OCI-LY1 (cell line): ENCODE measurements around the gene CSNK2A2.

Experiments
- H2AFZ ChIP-seq: fragments of 200-600 bp; sonication (generic), shearing (Covaris generic); 2 replicates; pipeline ENCODE4 v1.6.0; 2014; ENCODE audit warnings: antibody characterized with exemption, mild to moderate bottlenecking, low read length
- H3F3A ChIP-seq: fragments of 200-600 bp; sonication (generic), shearing (Covaris generic); 2 replicates; pipeline ENCODE4 v1.6.0; 2014; ENCODE audit warnings: mild to moderate bottlenecking, antibody characterized with exemption, low read length, moderate library complexity; ENCODE audit not compliant: insufficient read depth
- H3K27ac ChIP-seq: fragments of 200-600 bp; sonication (generic); 2 replicates; pipeline ENCODE4 v1.5.1; 2014; ENCODE audit warnings: low read length, mixed run types, mild to moderate bottlenecking, low read depth; ENCODE audit not compliant: poor library complexity, severe bottlenecking
- H3K27me3 ChIP-seq: fragments of 200-600 bp; sonication (generic); 2 replicates; pipeline ENCODE4 v1.6.0; 2014; ENCODE audit warnings: antibody characterized with exemption, mild to moderate bottlenecking, low read length, moderate library complexity; ENCODE audit not compliant: insufficient read depth
- H3K36me3 ChIP-seq: fragments of 200-600 bp; sonication (generic); 2 replicates; pipeline ENCODE4 v1.6.1; 2014; ENCODE audit warnings: mild to moderate bottlenecking, antibody characterized with exemption, low read length, moderate library complexity, mixed read lengths; ENCODE audit not compliant: insufficient read depth
- H3K4me1 ChIP-seq: fragments of 200-600 bp; sonication (generic); 2 replicates; pipeline ENCODE4 v1.5.1; 2014; ENCODE audit warnings: mild to moderate bottlenecking, low read length, moderate library complexity; ENCODE audit not compliant: insufficient read depth, severe bottlenecking
- H3K4me2 ChIP-seq: fragments of 200-600 bp; sonication (generic), shearing (Covaris generic); 2 replicates; pipeline ENCODE4 v1.6.1; 2014; ENCODE audit warnings: low read length
- H3K4me3 ChIP-seq: fragments of 200-600 bp; sonication (generic); 2 replicates; pipeline ENCODE4 v1.5.1; 2014; ENCODE audit warnings: low read length, low read depth, mild to moderate bottlenecking, mixed read lengths; ENCODE audit not compliant: poor library complexity, severe bottlenecking
- H3K79me2 ChIP-seq: fragments of 200-600 bp; shearing (Covaris generic); 2 replicates; pipeline ENCODE4 v1.6.1; 2016; ENCODE audit warnings: mixed run types, low read length, mixed read lengths; ENCODE audit not compliant: insufficient read depth
- H3K9ac ChIP-seq: fragments of 200-600 bp; sonication (generic), shearing (Covaris generic); 2 replicates; pipeline ENCODE4 v1.6.1; 2014; ENCODE audit warnings: mild to moderate bottlenecking, low read length, mixed read lengths
- H3K9me2 ChIP-seq: fragments of 200-600 bp; sonication (generic), shearing (Covaris generic); 2 replicates; pipeline ENCODE4 v1.6.1; 2014; ENCODE audit warnings: low read depth, mild to moderate bottlenecking, low read length, mixed read lengths
- H3K9me3 ChIP-seq: fragments of 200-600 bp; shearing (Covaris generic); 2 replicates; pipeline ENCODE4 v1.6.1; 2014; ENCODE audit warnings: low read length, mixed read lengths
- H4K20me1 ChIP-seq: fragments of 200-600 bp; sonication (generic), shearing (Covaris generic); 2 replicates; pipeline ENCODE4 v1.6.0; 2016; ENCODE audit warnings: mild to moderate bottlenecking, low read length; ENCODE audit not compliant: insufficient read depth
- CTCF ChIP-seq: fragments of 200-600 bp; sonication (generic), shearing (Covaris generic); IDR thresholded peaks from 2 replicates; pipeline ENCODE4 v1.5.1; 2017; ENCODE audit warnings: mild to moderate bottlenecking, antibody characterized with exemption, low read length, moderate library complexity, mixed read lengths
- EZH2 ChIP-seq: fragments of 200-600 bp; sonication (generic), shearing (Covaris generic); IDR thresholded peaks from 2 replicates; pipeline ENCODE4 v1.8.0; 2017; ENCODE audit warnings: borderline replicate concordance, mixed run types, mild to moderate bottlenecking, antibody characterized with exemption, low read length, moderate library complexity, mixed read lengths

The CSNK2A2 gene

GRCh38 chr16:58170223-58170622 lies 27.7 kb downstream of the CSNK2A2 start:
- Histone ChIP-seq H3K9ac (no peak overlapping the region), H3K27me3 (no peaks in the 10 kb centered on the region), H3K36me3 (peaks cover 89% of the 10 kb centered on the region), H3K79me2 (no peaks in the 10 kb centered on the region), H3K9me3 (no peaks in the 10 kb centered on the region), H2AFZ (no peak overlapping the region), H3K9me2 (no peaks in the 10 kb centered on the region), H3K27ac (no peak overlapping the region), H3F3A (no peaks in the 10 kb centered on the region), H3K4me1 (no peaks in the 10 kb centered on the region), H3K4me3 (no peak overlapping the region), H4K20me1 (no peaks in the 10 kb centered on the region), H3K4me2 (no peak overlapping the region)
- TF ChIP-seq CTCF (no peak), EZH2 (no peak)

- Histone ChIP-seq H3F3A (no peaks in the 10 kb centered on the region), H3K27ac (no peak overlapping the region), H2AFZ (no peak overlapping the region), H3K4me2 (no peak overlapping the region), H3K9me3 (no peaks in the 10 kb centered on the region), H3K4me3 (no peak overlapping the region), H3K27me3 (no peaks in the 10 kb centered on the region), H3K79me2 (no peaks in the 10 kb centered on the region), H3K9ac (no peak overlapping the region), H3K36me3 (peaks cover 60% of the 10 kb centered on the region), H3K4me1 (no peaks in the 10 kb centered on the region), H3K9me2 (no peaks in the 10 kb centered on the region), H4K20me1 (no peaks in the 10 kb centered on the region)
- TF ChIP-seq CTCF: no peak
- no peak for TF ChIP-seq EZH2
Measured at GRCh38 chr16:58160855-58161254, 37.1 kb downstream of the CSNK2A2 start.

DNA sequence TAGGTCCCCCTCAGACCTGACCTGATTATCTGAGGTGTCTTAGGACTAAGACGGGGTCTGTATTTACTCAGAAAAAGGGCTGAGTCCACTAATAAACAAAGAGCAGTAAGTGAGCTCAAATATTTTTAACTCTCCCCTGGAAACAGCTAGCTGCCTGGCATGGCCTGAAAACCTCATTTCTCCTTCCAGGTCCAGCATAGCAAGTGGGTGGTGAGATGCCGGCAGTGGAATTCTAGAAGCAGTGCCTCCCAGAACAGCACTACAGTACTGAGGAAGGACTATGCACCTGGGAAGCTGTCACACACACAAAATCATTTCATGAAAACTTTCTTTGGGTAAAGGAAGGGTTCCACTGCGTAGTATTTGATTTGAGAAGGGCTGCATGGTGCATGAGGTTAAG lies 39.2 kb downstream of the CSNK2A2 start:
- no peak overlapping the region for H3K4me2 ChIP-seq
- H3K9me2 ChIP-seq: no peaks in the 10 kb centered on the region
- no peaks in the 10 kb centered on the region for H3K4me1 ChIP-seq
- no peaks in the 10 kb centered on the region for H3F3A ChIP-seq
- no peaks in the 10 kb centered on the region for H3K79me2 ChIP-seq
- H3K27ac ChIP-seq: no peak overlapping the region
- H3K4me3 ChIP-seq: no peak overlapping the region
- no peaks in the 10 kb centered on the region for H3K9me3 ChIP-seq
- H3K9ac ChIP-seq: no peak overlapping the region
- H3K27me3 ChIP-seq: no peaks in the 10 kb centered on the region
- H2AFZ ChIP-seq: no peak overlapping the region
- peaks cover 38% of the 10 kb centered on the region for H3K36me3 ChIP-seq
- no peaks in the 10 kb centered on the region for H4K20me1 ChIP-seq
- no peak for TF ChIP-seq EZH2
- TF ChIP-seq CTCF: no peak
